A673 (cell line): ENCODE measurements around the gene PTPRQ. TPM values are rescaled to one million over a fixed set of nuclear protein-coding genes. Genes with fewer than 3 reads are reported as not detected.

Experiments
- BruUV-seq: library from RNA; stranded (reverse); fragments of 400-500 nt; replicated peaks from 2 replicates; lab custom pipeline; 2021; lab: Mats Ljungman, UMichigan
- CTCF ChIA-PET: fragments of 300-600 bp; sonication (Branson Sonifier 250); formaldehyde crosslinking; loops from one replicate; lab custom pipeline; 2022; ENCODE audit warnings: antibody characterized with exemption; lab: Charles Lee
- POLR2A ChIA-PET: fragments of 300-600 bp; sonication (Branson Sonifier 250); formaldehyde crosslinking; loops from one replicate; lab custom pipeline; 2022; ENCODE audit warnings: antibody characterized with exemption; ENCODE audit not compliant: low non-redundant PET; lab: Charles Lee
- DNase-seq: peaks from one replicate; pipeline ENCODE4 v3.0.0-alpha.2; 2015; ENCODE audit warnings: low spot score
- H3K27ac ChIP-seq: fragments of 200-600 bp; sonication (generic); 2 replicates; pipeline ENCODE4 v1.5.1; 2016; ENCODE audit warnings: mixed run types, low read depth, mild to moderate bottlenecking, mixed read lengths, antibody characterized with exemption, low read length; ENCODE audit not compliant: poor library complexity, severe bottlenecking
- H3K27me3 ChIP-seq: fragments of 200-600 bp; sonication (generic); replicated peaks from 2 replicates; pipeline ENCODE4 v1.6.1; 2017; ENCODE audit warnings: mixed run types, low read depth, mild to moderate bottlenecking, mixed read lengths, antibody characterized with exemption, low read length; ENCODE audit not compliant: insufficient read depth, poor library complexity
- H3K36me3 ChIP-seq: fragments of 200-600 bp; sonication (generic); 2 replicates; pipeline ENCODE4 v1.6.1; 2016; ENCODE audit warnings: mixed run types, mild to moderate bottlenecking, mixed read lengths, antibody characterized with exemption, low read length; ENCODE audit not compliant: insufficient read depth, poor library complexity, severe bottlenecking
- H3K4me1 ChIP-seq: fragments of 200-600 bp; sonication (generic); 2 replicates; pipeline ENCODE4 v1.6.1; 2017; ENCODE audit warnings: mixed run types, mild to moderate bottlenecking, mixed read lengths, antibody characterized with exemption, low read length; ENCODE audit not compliant: insufficient read depth, poor library complexity, severe bottlenecking
- H3K4me3 ChIP-seq: fragments of 200-600 bp; sonication (generic); 2 replicates; pipeline ENCODE4 v1.5.1; 2016; ENCODE audit warnings: low read depth, mixed run types, mild to moderate bottlenecking, mixed read lengths, low read length; ENCODE audit not compliant: poor library complexity, severe bottlenecking
- H3K9me3 ChIP-seq: fragments of 200-600 bp; sonication (generic); 2 replicates; pipeline ENCODE4 v1.6.1; 2016; ENCODE audit warnings: mixed run types, low read depth, mild to moderate bottlenecking, mixed read lengths, antibody characterized with exemption, low read length; ENCODE audit not compliant: poor library complexity, severe bottlenecking
- EZH2 ChIP-seq: fragments of 200-600 bp; sonication (generic); IDR thresholded peaks from 2 replicates; pipeline ENCODE4 v1.6.1; 2017; ENCODE audit warnings: borderline replicate concordance, low read depth, mild to moderate bottlenecking, mixed read lengths, antibody characterized with exemption, low read length; ENCODE audit not compliant: poor library complexity, severe bottlenecking
- intact Hi-C: fragments of 100-400 bp; cut with micrococcal nuclease; formaldehyde crosslinking; loops from one replicate; pipeline ENCODE4 v1.10.0; 2022; ENCODE audit not compliant: unreplicated experiment
- total RNA-seq: library from RNA; stranded (reverse); gene quantifications from 2 replicates; pipeline ENCODE4 v1.2.3, GENCODE V29; 2021
- TF ChIP-seq, protein P1 (sequence below): fragments of 300-800, 200-600 bp; sonication (generic); conservative IDR thresholded peaks from 2 replicates; pipeline ENCODE4 v1.5.1; 2017; ENCODE audit warnings: low read depth, mild to moderate bottlenecking, antibody characterized with exemption, low read length, moderate library complexity, mixed read lengths

PTPRQ gene
- total RNA-seq, 1 experiment from 2014 or later: 0.15 TPM

DNA sequence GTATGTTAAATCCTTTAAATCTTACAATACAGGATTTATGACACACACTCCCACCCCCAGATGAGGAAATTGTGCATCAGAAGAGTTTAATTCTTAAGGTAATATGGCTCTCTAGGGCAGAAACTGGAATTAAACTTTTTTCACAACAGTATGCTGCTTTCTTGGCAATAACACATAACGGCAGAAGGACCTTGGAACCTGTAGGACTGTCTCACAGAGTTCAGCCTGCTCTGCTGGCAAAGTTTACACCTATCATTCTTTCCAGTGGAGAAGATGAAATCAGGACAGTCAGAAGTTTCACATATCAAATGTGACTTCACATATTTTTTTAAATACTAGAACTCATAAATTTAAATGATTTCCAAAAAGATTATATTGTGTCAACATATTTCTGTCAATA is 232.8 kb downstream of the PTPRQ start:
- intact Hi-C loops: no loop called here
- Histone ChIP-seq H3K27me3 (no peaks in the 10 kb centered on the region), H3K4me1 (peaks cover 8% of the 10 kb centered on the region), H3K4me3 (no peak overlapping the region), H3K27ac (no peak overlapping the region), H3K9me3 (no peaks in the 10 kb centered on the region), H3K36me3 (no peaks in the 10 kb centered on the region)
- no peak for DNase-seq
- no TSS peak for BruUV-seq
- ChIA-PET POLR2A (no interaction called here), CTCF (no interaction called here)
- TF ChIP-seq EZH2: no peak

DNA sequence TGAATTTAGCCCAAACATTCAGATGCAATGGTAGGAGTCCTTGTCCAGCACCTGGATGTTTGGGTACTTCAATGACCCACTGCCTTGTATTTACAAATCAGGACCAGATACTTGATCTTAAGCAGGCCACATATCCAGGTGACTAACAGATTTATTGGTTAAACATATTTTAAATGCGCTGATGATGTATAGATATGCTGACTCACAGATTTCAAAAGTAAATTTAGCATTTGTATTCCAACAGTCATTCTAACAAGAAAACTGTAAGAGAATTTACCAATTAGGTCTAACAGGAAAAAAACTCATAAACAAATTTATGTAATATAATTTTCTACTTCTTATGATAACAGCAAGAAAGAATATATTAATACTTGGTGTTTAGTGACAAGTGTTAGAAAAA is 234.0 kb downstream of the PTPRQ start:
- ChIA-PET CTCF (no interaction called here), POLR2A (no interaction called here)
- Histone ChIP-seq H3K9me3 (no peaks in the 10 kb centered on the region), H3K27me3 (no peaks in the 10 kb centered on the region), H3K36me3 (no peaks in the 10 kb centered on the region), H3K27ac (no peak overlapping the region), H3K4me1 (peaks cover 8% of the 10 kb centered on the region), H3K4me3 (no peak overlapping the region)
- DNase-seq: no peak
- intact Hi-C loops: no loop called here
- no peak for TF ChIP-seq EZH2
- TF ChIP-seq, protein P1, sequence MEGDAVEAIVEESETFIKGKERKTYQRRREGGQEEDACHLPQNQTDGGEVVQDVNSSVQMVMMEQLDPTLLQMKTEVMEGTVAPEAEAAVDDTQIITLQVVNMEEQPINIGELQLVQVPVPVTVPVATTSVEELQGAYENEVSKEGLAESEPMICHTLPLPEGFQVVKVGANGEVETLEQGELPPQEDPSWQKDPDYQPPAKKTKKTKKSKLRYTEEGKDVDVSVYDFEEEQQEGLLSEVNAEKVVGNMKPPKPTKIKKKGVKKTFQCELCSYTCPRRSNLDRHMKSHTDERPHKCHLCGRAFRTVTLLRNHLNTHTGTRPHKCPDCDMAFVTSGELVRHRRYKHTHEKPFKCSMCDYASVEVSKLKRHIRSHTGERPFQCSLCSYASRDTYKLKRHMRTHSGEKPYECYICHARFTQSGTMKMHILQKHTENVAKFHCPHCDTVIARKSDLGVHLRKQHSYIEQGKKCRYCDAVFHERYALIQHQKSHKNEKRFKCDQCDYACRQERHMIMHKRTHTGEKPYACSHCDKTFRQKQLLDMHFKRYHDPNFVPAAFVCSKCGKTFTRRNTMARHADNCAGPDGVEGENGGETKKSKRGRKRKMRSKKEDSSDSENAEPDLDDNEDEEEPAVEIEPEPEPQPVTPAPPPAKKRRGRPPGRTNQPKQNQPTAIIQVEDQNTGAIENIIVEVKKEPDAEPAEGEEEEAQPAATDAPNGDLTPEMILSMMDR: no peak
- no TSS peak for BruUV-seq

DNA sequence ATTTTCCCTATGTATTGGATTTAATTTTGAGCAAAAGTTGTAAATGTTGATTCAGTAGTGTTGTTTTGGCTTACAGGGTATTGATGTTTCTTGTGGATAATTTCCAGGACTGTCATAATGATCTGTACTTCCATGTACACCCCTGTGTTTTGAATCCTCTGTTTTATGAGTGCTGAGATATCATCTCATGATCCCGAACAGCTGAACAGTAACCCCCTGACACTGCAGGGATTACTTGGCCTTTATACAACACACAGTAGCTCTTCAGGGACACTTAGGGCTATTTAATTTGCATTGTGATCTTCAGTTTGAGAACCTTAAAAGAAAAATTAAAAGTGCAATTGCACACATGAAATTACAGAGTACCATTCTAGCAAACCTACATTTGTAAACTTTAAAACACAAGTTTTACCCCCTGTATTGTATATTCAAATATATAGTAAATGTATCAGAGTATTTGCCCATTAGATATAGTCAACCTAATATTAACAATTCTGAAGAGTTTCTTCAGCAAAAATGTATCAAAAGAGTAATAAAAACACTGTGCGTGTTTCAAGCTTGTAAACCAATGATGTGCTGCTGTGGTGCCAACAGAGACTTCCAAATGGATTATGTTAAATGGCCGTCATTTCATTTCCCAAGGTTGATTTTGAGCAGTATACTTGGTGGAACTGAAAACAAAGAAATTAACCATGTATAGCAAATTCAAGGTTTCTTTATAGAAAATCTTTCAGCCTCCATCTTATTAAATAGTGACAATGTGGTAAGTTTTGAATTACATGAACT is 235.5 kb downstream of the PTPRQ start:
- DNase-seq: no peak
- intact Hi-C loops: no loop called here
- BruUV-seq: no TSS peak
- no peak overlapping the region for H3K4me3 ChIP-seq
- H3K9me3 ChIP-seq: no peaks in the 10 kb centered on the region
- TF ChIP-seq EZH2: no peak
- TF ChIP-seq, protein P1: no peak
- ChIA-PET POLR2A (no interaction called here), CTCF (no interaction called here)
- no peak overlapping the region for H3K27ac ChIP-seq
- no peaks in the 10 kb centered on the region for H3K36me3 ChIP-seq
- no peaks in the 10 kb centered on the region for H3K27me3 ChIP-seq
- H3K4me1 ChIP-seq: peaks cover 8% of the 10 kb centered on the region
